Thyroid gland (tissue), 4 donors: ENCODE results near the gene GPR18. TPM values are rescaled to one million over a fixed set of nuclear protein-coding genes. Genes with fewer than 3 reads are reported as not detected.

Source experiments
- DNase-seq, 2 donors: peaks; one replicate each; pipeline ENCODE4 v3.0.0-alpha.2; 2019
- H3K27ac ChIP-seq, 3 donors: fragments of 200-600 bp; sonication (generic); 1 replicate in 2 of 3; 2 replicates in 1 of 3; pipeline ENCODE4 v1.5.1; 2016 to 2019; ENCODE audit warnings: mild to moderate bottlenecking in 1 of 3, moderate library complexity in 1 of 3
- H3K27me3 ChIP-seq: fragments of 200-600 bp; sonication (generic); one replicate; pipeline ENCODE4 v1.5.1; 2019
- H3K36me3 ChIP-seq, 2 donors: fragments of 200-600 bp; sonication (generic); one replicate each; pipeline ENCODE4 v1.5.1; 2016 to 2019
- H3K4me1 ChIP-seq, 2 donors: fragments of 200-600 bp; sonication (generic); one replicate each; pipeline ENCODE4 v1.5.1; 2017 to 2019
- H3K4me3 ChIP-seq, 3 donors: fragments of 200-600 bp; sonication (generic); replicated peaks in 1 of 3; 1 replicate in 2 of 3; 2 replicates in 1 of 3; pipeline ENCODE4 v1.5.1; 2016; ENCODE audit warnings: mild to moderate bottlenecking in 1 of 3
- H3K9me3 ChIP-seq: fragments of 200-600 bp; sonication (generic); one replicate; pipeline ENCODE4 v1.5.1; 2017
- CTCF ChIP-seq, 6 experiments: fragments of 200-600 bp in 3 of 6; fragments of 450-650 bp in 3 of 6; sonication (generic) in 3 of 6; IDR thresholded peaks; one replicate each; pipeline ENCODE4 v1.5.1; 2016 to 2019; ENCODE audit warnings: antibody characterized with exemption in 6 of 6, mild to moderate bottlenecking in 2 of 6, inconsistent platforms in 1 of 6, moderate library complexity in 1 of 6
- POLR2A ChIP-seq, 2 donors: fragments of 450-650 bp; IDR thresholded peaks; one replicate each; pipeline ENCODE4 v1.6.1; 2017; ENCODE audit warnings: antibody characterized with exemption in 2 of 2, mild to moderate bottlenecking in 2 of 2, moderate library complexity in 1 of 2
- WGBS, 2 donors: methylation state at CpG; one replicate each; pipeline ENCODE4 v1.1.5; 2017; 5-methylcytosine and 5-hydroxymethylcytosine counted together
- intact Hi-C: fragments of 100-400 bp; cut with DNase I; formaldehyde crosslinking; loops from one replicate; pipeline ENCODE4 v1.15.1; 2023
- total RNA-seq, 4 donors: library from RNA; depleted of rRNA; stranded (reverse); fragments of >200 nt; gene quantifications; one replicate each; pipeline ENCODE4 v1.2.3, GENCODE V29; 2016

Gene GPR18
- total RNA-seq, 4 donors from 2014 or later = 0.27 to 0.96 TPM; not detected in 2

- DNase-seq = no peak
- no peaks in the 10 kb centered on the region for H3K27me3 ChIP-seq
- no peak overlapping the region for H3K27ac ChIP-seq
- H3K9me3 ChIP-seq = no peaks in the 10 kb centered on the region
- TF ChIP-seq CTCF (IDR thresholded peaks at IDR 0.05) (peak in 5 of 6 experiments; percentile 31 to 73 (median 67)), POLR2A (IDR thresholded peaks at IDR 0.05) (no peak)
- 30 to 35% methylated on average over 3 of the region's 3 CpGs for WGBS, 2 donors
- intact Hi-C loops = loop anchor here (5.0 kb wide), 1 partner anchor 116 kb away; no protein-coding TSS in a partner anchor
- no peaks in the 10 kb centered on the region for H3K36me3 ChIP-seq
- H3K4me3 ChIP-seq = no peak overlapping the region
- no peaks in the 10 kb centered on the region for H3K4me1 ChIP-seq
Observed at GRCh38 chr13:99265821-99266426, 7.7 kb upstream of the GPR18 start.

- TF ChIP-seq CTCF (IDR thresholded peaks at IDR 0.05) = no peak
- no peak for TF ChIP-seq POLR2A (IDR thresholded peaks at IDR 0.05)
- H3K9me3 ChIP-seq = no peaks in the 10 kb centered on the region
- no peak overlapping the region for H3K4me3 ChIP-seq
- H3K4me1 ChIP-seq = no peaks in the 10 kb centered on the region
- intact Hi-C loops = loop anchor here (5.0 kb wide), 1 partner anchor 117 kb away; no protein-coding TSS in a partner anchor
- H3K27me3 ChIP-seq = no peaks in the 10 kb centered on the region
- no peaks in the 10 kb centered on the region for H3K36me3 ChIP-seq
- WGBS, 2 donors = 77% methylated on average over 8 of the region's 8 CpGs
- no peak overlapping the region for H3K27ac ChIP-seq
- no peak for DNase-seq
Observed at GRCh38 chr13:99265162-99265800, 7.1 kb upstream of the GPR18 start.

DNA sequence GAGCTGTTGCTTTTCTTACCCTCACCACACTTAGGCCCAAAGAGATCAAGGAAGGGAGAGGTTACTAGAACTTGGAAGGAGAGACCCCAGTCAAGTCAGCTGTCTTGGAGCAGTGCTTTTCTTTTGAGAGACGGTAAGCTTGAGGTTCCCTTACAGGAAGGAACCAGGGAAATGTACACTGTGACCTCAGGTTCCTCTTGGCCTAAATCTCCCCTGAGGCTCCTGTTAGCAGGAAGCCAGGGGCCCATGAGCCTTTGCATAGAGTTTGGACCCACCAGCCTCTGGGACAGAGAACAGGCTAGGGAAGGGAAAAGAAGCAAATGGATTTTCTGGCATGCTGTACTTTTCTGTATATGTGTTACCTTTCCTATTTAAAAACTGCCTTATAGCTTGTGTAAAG is 5.9 kb upstream of the GPR18 start:
- DNase-seq = no peak
- H3K27ac ChIP-seq = no peak overlapping the region
- H3K4me1 ChIP-seq = no peaks in the 10 kb centered on the region
- no peaks in the 10 kb centered on the region for H3K27me3 ChIP-seq
- 40 to 90% methylated on average over 1 of the region's 1 CpG for WGBS, 2 donors
- intact Hi-C loops = no loop called here
- H3K36me3 ChIP-seq = no peaks in the 10 kb centered on the region
- no peaks in the 10 kb centered on the region for H3K9me3 ChIP-seq
- H3K4me3 ChIP-seq = no peak overlapping the region
- TF ChIP-seq CTCF (IDR thresholded peaks at IDR 0.05) (no peak), POLR2A (IDR thresholded peaks at IDR 0.05) (no peak)

DNA sequence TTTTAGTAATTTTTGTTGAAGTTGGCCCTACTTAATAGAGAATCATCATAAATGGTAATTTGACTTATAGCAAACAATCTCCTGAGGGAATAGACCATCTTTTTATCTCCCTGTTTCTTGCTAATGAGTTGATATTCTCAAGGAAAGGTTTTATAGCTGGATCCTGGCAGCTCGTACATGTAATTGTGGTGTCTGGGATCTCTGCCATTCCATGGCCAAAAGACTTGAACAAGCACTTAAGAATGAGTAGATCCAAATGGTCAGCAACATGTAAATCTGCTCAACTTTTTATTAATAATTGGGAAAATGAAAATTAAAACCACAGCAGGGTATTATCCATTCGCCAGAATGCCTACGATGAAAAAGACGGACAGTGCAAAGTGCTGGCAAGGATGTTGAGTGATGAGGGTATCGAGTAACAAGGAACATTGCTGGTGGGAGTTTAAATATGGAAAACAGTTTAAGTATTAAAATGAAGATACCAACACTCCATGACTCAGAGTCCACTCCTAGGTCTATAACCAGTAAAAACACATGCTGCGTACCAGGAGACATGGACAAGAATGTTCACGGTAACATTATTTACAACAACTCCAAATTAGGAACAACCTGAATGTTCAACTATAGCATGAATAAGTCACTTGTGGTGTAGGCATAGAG is 5.1 kb upstream of the GPR18 start:
- intact Hi-C loops = loop anchor here (2.0 kb wide), 1 partner anchor 84 kb away; no protein-coding TSS in a partner anchor
- WGBS, 2 donors = 87 to 89% methylated on average over 7 of the region's 7 CpGs

More for the DNA sequence above, 5.1 kb upstream of the GPR18 start:
- Histone ChIP-seq H3K27ac (no peak overlapping the region), H3K36me3 (no peaks in the 10 kb centered on the region), H3K9me3 (no peaks in the 10 kb centered on the region), H3K27me3 (no peaks in the 10 kb centered on the region), H3K4me1 (no peaks in the 10 kb centered on the region), H3K4me3 (no peak overlapping the region)
- TF ChIP-seq POLR2A (IDR thresholded peaks at IDR 0.05) (no peak), CTCF (IDR thresholded peaks at IDR 0.05) (no peak)
- DNase-seq = no peak
